ENCODE measurements around the gene WAC. TPM values are rescaled to one million over a fixed set of nuclear protein-coding genes. Genes with fewer than 3 reads are reported as not detected.

WAC gene
- total and polyA plus RNA-seq, 4 donors, result 27.0 to 227 (median 60.2) TPM

- no peaks in the 10 kb centered on the region for H3K27me3 ChIP-seq (ENCODE audit: control insufficient read depth in 3 of 3, insufficient read depth in 3 of 3, low read length in 2 of 3)
- H3K4me1 ChIP-seq (ENCODE audit: control insufficient read depth in 5 of 5, insufficient read depth in 5 of 5, low read length in 5 of 5), result no peaks in the 10 kb centered on the region
- no peak for DNase-seq
- TF ChIP-seq CTCF (IDR thresholded peaks at IDR 0.05; ENCODE audit: control extremely low read depth, extremely low read depth), result no peak
- H3K27ac ChIP-seq (ENCODE audit: low read depth in 1 of 2, low read length in 1 of 2), result no peak overlapping the region
- ATAC-seq (ENCODE audit: insufficient read depth, low FRiP score), result no peak
- H3K4me3 ChIP-seq, result no peak overlapping the region
- H3K36me3 ChIP-seq (ENCODE audit: control insufficient read depth in 4 of 4, insufficient read depth in 4 of 4, low read length in 4 of 4), result no peaks in the 10 kb centered on the region
- no peak overlapping the region for H3K9ac ChIP-seq (ENCODE audit: insufficient read depth in 1 of 2, low read length in 2 of 2)
- H3K9me3 ChIP-seq (ENCODE audit: control insufficient read depth in 4 of 4, insufficient read depth in 3 of 4, low read length in 3 of 4), result peaks cover 0 to 2% (median 0%) of the 10 kb centered on the region in 4 donors
Measured at GRCh38 chr10:28638392-28638791, 105.5 kb downstream of the WAC start.

GRCh38 chr10:28640551-28640950, 107.6 kb downstream of the WAC start:
- H3K9me3 ChIP-seq (ENCODE audit: control insufficient read depth in 4 of 4, insufficient read depth in 3 of 4, low read length in 3 of 4), result peaks cover 0 to 2% (median 0%) of the 10 kb centered on the region in 4 donors
- no peaks in the 10 kb centered on the region for H3K27me3 ChIP-seq (ENCODE audit: control insufficient read depth in 3 of 3, insufficient read depth in 3 of 3, low read length in 2 of 3)
- H3K4me1 ChIP-seq (ENCODE audit: control insufficient read depth in 5 of 5, insufficient read depth in 5 of 5, low read length in 5 of 5), result no peaks in the 10 kb centered on the region
- no peak overlapping the region for H3K27ac ChIP-seq (ENCODE audit: low read depth in 1 of 2, low read length in 1 of 2)
- no peak for TF ChIP-seq CTCF (IDR thresholded peaks at IDR 0.05; ENCODE audit: control extremely low read depth, extremely low read depth)
- no peak overlapping the region for H3K4me3 ChIP-seq
- no peak for ATAC-seq (ENCODE audit: insufficient read depth, low FRiP score)
- H3K9ac ChIP-seq (ENCODE audit: insufficient read depth in 1 of 2, low read length in 2 of 2), result no peak overlapping the region
- no peak for DNase-seq
- no peaks in the 10 kb centered on the region for H3K36me3 ChIP-seq (ENCODE audit: control insufficient read depth in 4 of 4, insufficient read depth in 4 of 4, low read length in 4 of 4)
- 55 to 82% methylated on average over 2 of the region's 2 CpGs for WGBS, 2 donors

GRCh38 chr10:28644647-28645046, 111.7 kb downstream of the WAC start:
- H3K9me3 ChIP-seq (ENCODE audit: control insufficient read depth in 4 of 4, insufficient read depth in 3 of 4, low read length in 3 of 4), result peaks cover 0 to 2% (median 0%) of the 10 kb centered on the region in 4 donors
- TF ChIP-seq CTCF (IDR thresholded peaks at IDR 0.05; ENCODE audit: control extremely low read depth, extremely low read depth), result no peak
- no peaks in the 10 kb centered on the region for H3K36me3 ChIP-seq (ENCODE audit: control insufficient read depth in 4 of 4, insufficient read depth in 4 of 4, low read length in 4 of 4)
- H3K27me3 ChIP-seq (ENCODE audit: control insufficient read depth in 3 of 3, insufficient read depth in 3 of 3, low read length in 2 of 3), result no peaks in the 10 kb centered on the region
- no peaks in the 10 kb centered on the region for H3K4me1 ChIP-seq (ENCODE audit: control insufficient read depth in 5 of 5, insufficient read depth in 5 of 5, low read length in 5 of 5)
- ATAC-seq (ENCODE audit: insufficient read depth, low FRiP score) (no peak), DNase-seq (no peak)
- H3K9ac ChIP-seq (ENCODE audit: insufficient read depth in 1 of 2, low read length in 2 of 2), result no peak overlapping the region
- H3K27ac ChIP-seq (ENCODE audit: low read depth in 1 of 2, low read length in 1 of 2), result no peak overlapping the region
- WGBS, 2 donors, result 58 to 78% methylated on average over 5 of the region's 5 CpGs
- H3K4me3 ChIP-seq, result no peak overlapping the region

DNA sequence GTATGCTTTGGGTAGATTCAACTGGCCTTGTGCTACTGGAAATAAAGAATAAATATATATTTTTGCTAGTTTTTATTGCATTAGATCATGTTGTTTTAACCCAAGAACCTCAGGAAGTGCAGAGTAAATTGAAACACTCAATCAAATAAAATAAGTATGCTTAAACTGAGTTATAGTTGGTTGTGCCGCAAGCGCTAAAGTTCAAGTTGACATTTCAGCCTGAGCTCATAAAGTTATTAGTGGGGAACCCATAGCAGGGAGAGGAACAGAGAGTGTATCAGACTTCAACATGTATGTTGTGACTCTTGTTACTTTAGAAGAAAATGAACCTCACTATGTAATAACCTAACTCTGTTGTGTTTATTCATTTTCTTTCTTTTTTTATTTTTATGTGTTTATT, 119.2 kb downstream of the WAC start:
- H3K36me3 ChIP-seq (ENCODE audit: control insufficient read depth in 4 of 4, insufficient read depth in 4 of 4, low read length in 4 of 4), result no peaks in the 10 kb centered on the region
- no peaks in the 10 kb centered on the region for H3K4me1 ChIP-seq (ENCODE audit: control insufficient read depth in 5 of 5, insufficient read depth in 5 of 5, low read length in 5 of 5)
- TF ChIP-seq CTCF (IDR thresholded peaks at IDR 0.05; ENCODE audit: control extremely low read depth, extremely low read depth), result no peak
- H3K27ac ChIP-seq (ENCODE audit: low read depth in 1 of 2, low read length in 1 of 2), result no peak overlapping the region
- no peak for ATAC-seq (ENCODE audit: insufficient read depth, low FRiP score)
- WGBS, 2 donors, result 48 to 93% methylated on average over 2 of the region's 2 CpGs
- no peaks in the 10 kb centered on the region for H3K27me3 ChIP-seq (ENCODE audit: control insufficient read depth in 3 of 3, insufficient read depth in 3 of 3, low read length in 2 of 3)
- no peak for DNase-seq
- H3K9me3 ChIP-seq (ENCODE audit: control insufficient read depth in 4 of 4, insufficient read depth in 3 of 4, low read length in 3 of 4), result no peaks in the 10 kb centered on the region
- no peak overlapping the region for H3K9ac ChIP-seq (ENCODE audit: insufficient read depth in 1 of 2, low read length in 2 of 2)
- no peak overlapping the region for H3K4me3 ChIP-seq
